H1 (cell line): ENCODE data around the gene RASSF5. TPM values are rescaled to one million over a fixed set of nuclear protein-coding genes. Genes with fewer than 3 reads are reported as not detected.

Experiments used
- EZH2 ChIP-seq: fragments of 200-600 bp; sonication (generic); IDR thresholded peaks from 2 replicates; pipeline ENCODE4 v1.7.1; 2012; ENCODE audit warnings: low read depth, mild to moderate bottlenecking, moderate library complexity, low read length, inconsistent platforms; ENCODE audit not compliant: severe bottlenecking
- polyA plus RNA-seq, 7 experiments: library from polyadenylated mRNA; depleted of rRNA in 3 of 7; stranded (reverse) in 5 of 7; unstranded in 2 of 7; fragments of >200 nt in 5 of 7; fragments of 200-250 nt in 2 of 7; gene quantifications; 1 replicate in 5 of 7; 2 replicates in 1 of 7; 4 replicates in 1 of 7; pipeline versions ENCODE4 v1.2.1 to v1.2.3, GENCODE V29; 2011 to 2013; ENCODE audit warnings: missing spikeins in 2 of 7, mixed read lengths in 2 of 7
- total RNA-seq: library from RNA; stranded (reverse); fragmentation: NEBNext Ultra II Directional; extraction: Animal tissue kit (Norgen Biotek cat#: 25700); gene quantifications from 2 replicates; pipeline ENCODE4 v1.2.1, GENCODE V29; 2021

RASSF5 gene
- total and polyA plus RNA-seq, 2 of the 8 experiments (the other 6 are each of a cell fraction or from before 2014, with no cell fraction given), result 0.82 to 1.8 TPM

GRCh38 chr1:206595581-206596318 lies 88.4 kb downstream of the RASSF5 start (continued):
- no peak for TF ChIP-seq EZH2
